Nephron (organoid): Measurements from ENCODE around the gene FKBP4.

Experiments used
- H3K27ac Mint-ChIP-seq, 3 experiments: 2 replicates each; pipeline ENCODE4 v1.8.0; 2020; ENCODE audit warnings: mixed read lengths in 3 of 3, mild to moderate bottlenecking in 2 of 3, moderate library complexity in 1 of 3
- H3K27me3 Mint-ChIP-seq: 2 replicates; pipeline ENCODE4 v1.8.0; 2021; ENCODE audit warnings: low read depth, mild to moderate bottlenecking, moderate library complexity, mixed read lengths
- H3K36me3 Mint-ChIP-seq: 2 replicates; pipeline ENCODE4 v1.8.0; 2020; ENCODE audit warnings: low read depth, mixed read lengths
- H3K4me1 Mint-ChIP-seq: 2 replicates; pipeline ENCODE4 v1.8.0; 2020; ENCODE audit warnings: mixed read lengths
- H3K4me3 Mint-ChIP-seq, 3 experiments: 2 replicates each; pipeline ENCODE4 v1.8.0; 2020; ENCODE audit warnings: mild to moderate bottlenecking in 3 of 3, mixed read lengths in 3 of 3, moderate library complexity in 2 of 3
- H3K9me3 Mint-ChIP-seq: 2 replicates; pipeline ENCODE4 v1.8.0; 2020; ENCODE audit warnings: mixed read lengths
- CTCF ChIP-seq, 3 experiments: fragments of 200-600 bp; sonication (generic); IDR thresholded peaks; one replicate each; pipeline ENCODE4 v1.5.0; 2021; ENCODE audit warnings: antibody characterized with exemption in 3 of 3; ENCODE audit not compliant: unreplicated experiment in 3 of 3

Gene FKBP4

DNA sequence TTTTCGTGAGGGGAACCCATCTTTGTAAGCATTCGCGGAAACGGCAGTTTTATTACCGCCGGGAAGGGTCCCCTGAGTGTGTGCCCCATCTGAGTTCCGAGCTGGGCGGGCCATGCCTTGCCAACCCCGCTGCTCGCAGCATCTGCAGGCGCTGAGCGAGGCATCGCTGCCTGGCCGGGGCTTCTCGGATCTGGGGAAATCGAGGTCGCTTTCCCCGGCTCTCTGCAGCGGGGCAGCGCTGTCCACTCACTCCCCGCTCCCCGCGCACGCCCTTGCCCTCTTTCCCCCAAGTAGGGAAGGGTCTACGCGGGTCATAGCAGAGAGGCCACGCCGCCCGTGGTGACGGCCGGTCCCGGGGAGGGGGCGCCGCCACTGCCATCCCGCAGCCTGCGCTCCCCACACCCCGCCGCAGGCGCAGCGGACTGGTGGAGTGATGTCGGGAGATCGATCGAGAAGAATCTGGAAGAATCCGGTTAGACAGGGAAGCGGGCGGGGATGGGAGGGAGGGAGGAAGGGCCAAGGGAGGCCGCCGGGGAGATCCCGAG lies 507 bp upstream of the FKBP4 start:
- Mint-ChIP-seq H3K27me3 (no peaks in the 10 kb centered on the region), H3K4me1 (peaks cover 13% of the 10 kb centered on the region), H3K36me3 (peaks cover 23% of the 10 kb centered on the region), H3K4me3 (peak overlapping the region; percentile 78 to 86 (median 85)), H3K27ac (no peak overlapping the region), H3K9me3 (no peaks in the 10 kb centered on the region)
- TF ChIP-seq CTCF (IDR thresholded peaks at IDR 0.05; ENCODE audit: unreplicated experiment in 3 of 3), result no peak

DNA sequence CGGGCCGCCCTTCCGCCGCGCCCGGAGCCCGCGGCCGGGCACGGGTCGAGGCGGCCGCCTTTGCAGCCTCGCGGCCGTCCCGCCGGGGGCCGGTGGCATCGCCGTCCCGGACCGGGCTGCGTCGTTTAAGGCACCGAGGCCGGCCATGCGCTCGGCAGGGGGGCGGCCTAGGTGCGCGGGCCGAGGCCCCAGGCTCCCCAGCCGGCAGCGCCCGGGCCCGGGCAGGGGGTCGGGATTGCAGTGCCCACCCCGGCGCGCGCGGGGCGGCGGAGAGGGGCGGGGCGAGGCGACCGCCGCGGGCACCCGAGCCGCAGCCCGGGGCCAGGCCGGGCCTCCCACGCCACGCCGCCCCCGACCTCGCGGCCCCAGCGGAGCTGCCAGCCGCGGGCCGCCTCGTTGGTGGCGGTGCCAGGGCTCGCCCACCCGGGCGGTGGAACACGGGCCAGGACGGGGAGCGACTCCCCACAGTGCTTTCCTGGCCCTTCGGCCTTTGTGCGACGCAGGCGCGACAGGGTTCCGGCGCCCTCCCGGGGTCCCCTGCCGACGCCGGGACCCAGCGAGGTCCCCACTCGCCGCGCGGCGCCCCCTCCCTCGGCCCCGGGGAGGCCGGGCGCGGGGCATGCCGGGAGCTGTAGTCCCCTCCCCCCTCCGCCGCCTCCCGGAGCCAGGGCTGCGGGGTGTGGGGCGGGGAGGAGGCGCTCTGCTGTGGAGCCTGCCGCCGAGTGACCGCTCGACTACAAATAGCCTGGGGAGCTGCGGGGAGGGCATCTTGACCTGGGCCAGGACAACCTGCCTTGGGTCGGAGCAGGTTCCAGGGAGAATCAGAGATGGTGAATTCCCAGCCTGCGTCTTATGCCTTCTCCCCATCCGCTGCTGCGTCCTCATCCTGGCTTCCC lies 769 bp downstream of the FKBP4 start:
- peak overlapping the region; percentile 78 to 96 (median 89) for H3K27ac Mint-ChIP-seq
- H3K27me3 Mint-ChIP-seq, result no peaks in the 10 kb centered on the region
- peaks cover 35% of the 10 kb centered on the region for H3K36me3 Mint-ChIP-seq
- H3K9me3 Mint-ChIP-seq, result no peaks in the 10 kb centered on the region
- TF ChIP-seq CTCF (IDR thresholded peaks at IDR 0.05; ENCODE audit: unreplicated experiment in 3 of 3), result no peak
- H3K4me1 Mint-ChIP-seq, result peaks cover 13% of the 10 kb centered on the region
- peak overlapping the region; percentile 94 to 99 (median 99) for H3K4me3 Mint-ChIP-seq

DNA sequence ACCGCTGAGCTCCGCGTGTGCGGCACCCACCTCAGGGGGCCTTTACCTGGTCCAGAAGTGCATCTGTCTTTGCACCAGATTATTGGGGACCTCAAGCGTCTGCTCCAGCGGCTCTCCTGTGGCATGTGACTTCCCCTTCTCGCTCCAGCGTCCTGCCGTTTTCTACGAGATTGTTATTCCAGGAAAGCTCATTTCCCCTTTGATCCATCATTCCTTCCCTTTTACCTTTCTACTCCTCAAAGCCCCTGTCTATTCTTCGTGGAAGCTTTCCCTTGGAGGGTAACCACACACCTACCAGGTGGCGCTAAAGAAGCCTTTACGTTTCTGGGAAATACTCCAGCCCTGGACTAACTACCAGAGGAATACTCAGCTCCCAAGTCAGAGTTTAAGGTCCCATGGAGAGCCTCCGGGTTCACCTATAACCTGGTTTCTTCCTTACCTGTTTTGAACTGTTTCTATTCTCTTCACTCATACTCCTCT lies 1.5 kb downstream of the FKBP4 start:
- H3K4me1 Mint-ChIP-seq, result peaks cover 13% of the 10 kb centered on the region
- peak overlapping the region; percentile 94 to 99 (median 99) for H3K4me3 Mint-ChIP-seq
- peak overlapping the region; percentile 78 to 96 (median 89) for H3K27ac Mint-ChIP-seq
- H3K27me3 Mint-ChIP-seq, result no peaks in the 10 kb centered on the region
- H3K9me3 Mint-ChIP-seq, result no peaks in the 10 kb centered on the region
- H3K36me3 Mint-ChIP-seq, result peaks cover 42% of the 10 kb centered on the region
- TF ChIP-seq CTCF (IDR thresholded peaks at IDR 0.05; ENCODE audit: unreplicated experiment in 3 of 3), result no peak

- H3K36me3 Mint-ChIP-seq, result peaks cover 56% of the 10 kb centered on the region
- no peaks in the 10 kb centered on the region for H3K9me3 Mint-ChIP-seq
- H3K4me3 Mint-ChIP-seq, result peak overlapping the region; percentile 94 to 99 (median 99)
- peaks cover 13% of the 10 kb centered on the region for H3K4me1 Mint-ChIP-seq
- no peak for TF ChIP-seq CTCF (IDR thresholded peaks at IDR 0.05; ENCODE audit: unreplicated experiment in 3 of 3)
- no peaks in the 10 kb centered on the region for H3K27me3 Mint-ChIP-seq
- no peak overlapping the region for H3K27ac Mint-ChIP-seq
Observed at GRCh38 chr12:2797721-2798418, 3.1 kb downstream of the FKBP4 start.

DNA sequence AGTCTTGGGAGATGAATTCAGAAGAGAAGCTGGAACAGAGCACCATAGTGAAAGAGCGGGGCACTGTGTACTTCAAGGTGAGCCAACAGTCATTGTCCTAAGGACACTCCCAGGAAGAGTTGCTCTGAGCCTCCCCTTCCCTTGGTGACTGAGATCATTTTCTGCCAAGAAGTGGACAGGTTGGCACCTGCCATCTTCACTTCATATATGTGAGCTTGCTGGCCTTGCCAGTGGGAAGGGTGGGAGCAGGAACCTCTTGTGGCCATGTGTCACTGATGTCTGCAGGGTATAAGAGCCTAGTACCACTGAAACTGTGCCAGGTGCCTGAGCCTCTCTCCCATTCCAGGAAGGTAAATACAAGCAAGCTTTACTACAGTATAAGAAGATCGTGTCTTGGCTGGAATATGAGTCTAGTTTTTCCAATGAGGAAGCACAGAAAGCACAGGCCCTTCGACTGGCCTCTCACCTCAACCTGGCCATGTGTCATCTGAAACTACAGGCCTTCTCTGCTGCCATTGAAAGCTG lies 5.3 kb downstream of the FKBP4 start:
- Mint-ChIP-seq H3K9me3 (no peaks in the 10 kb centered on the region), H3K4me3 (no peak overlapping the region), H3K27me3 (no peaks in the 10 kb centered on the region), H3K27ac (no peak overlapping the region), H3K36me3 (peaks cover 78% of the 10 kb centered on the region), H3K4me1 (peaks cover 28% of the 10 kb centered on the region)
- TF ChIP-seq CTCF (IDR thresholded peaks at IDR 0.05; ENCODE audit: unreplicated experiment in 3 of 3), result no peak
